ENCODE measurements around the gene EFCAB6. TPM values are rescaled to one million over a fixed set of nuclear protein-coding genes. Genes with fewer than 3 reads are reported as not detected.

EFCAB6 gene
- total RNA-seq, 4 donors from 2014 or later = 1.2 to 4.0 (median 3.0) TPM

GRCh38 chr22:43783777-43784176 lies 28.3 kb downstream of the EFCAB6 start:
- whole genome bisulfite sequencing = 96% methylated on average over 2 of the region's 2 CpGs
- TF ChIP-seq POLR2A (IDR thresholded peaks at IDR 0.05; ENCODE audit: low read depth) = no peak
- TF ChIP-seq CTCF (IDR thresholded peaks at IDR 0.05) = no peak
- DNase-seq (ENCODE audit: extremely low spot score) = no peak
- intact Hi-C loops (cut with DNase I) = no loop called here
- peaks cover 0 to 9% (median 3%) of the 10 kb centered on the region in 4 donors for H3K36me3 ChIP-seq
- H3K4me1 ChIP-seq = no peaks in the 10 kb centered on the region
- no peaks in the 10 kb centered on the region for H3K27me3 ChIP-seq
- H3K9me3 ChIP-seq = no peaks in the 10 kb centered on the region
- no peak overlapping the region for H3K27ac ChIP-seq (replicated peaks in 1 of 4)
- no peak overlapping the region for H3K4me3 ChIP-seq

- H3K4me3 ChIP-seq = no peak overlapping the region
- intact Hi-C loops (cut with DNase I) = no loop called here
- H3K36me3 ChIP-seq = peaks cover 0 to 9% (median 3%) of the 10 kb centered on the region in 4 donors
- H3K27me3 ChIP-seq = no peaks in the 10 kb centered on the region
- TF ChIP-seq POLR2A (IDR thresholded peaks at IDR 0.05; ENCODE audit: low read depth) (no peak), EP300 (IDR thresholded peaks at IDR 0.05) (no peak), POLR2AphosphoS5 (IDR thresholded peaks at IDR 0.05) (no peak), CTCF (IDR thresholded peaks at IDR 0.05) (no peak)
- 82% methylated on average over 3 of the region's 3 CpGs for WGBS
- no peaks in the 10 kb centered on the region for H3K9me3 ChIP-seq
- H3K27ac ChIP-seq (replicated peaks in 1 of 4) = no peak overlapping the region
- DNase-seq (ENCODE audit: extremely low spot score) = no peak
- H3K4me1 ChIP-seq = no peaks in the 10 kb centered on the region
Measured at GRCh38 chr22:43782448-43782847, 29.7 kb downstream of the EFCAB6 start.

DNA sequence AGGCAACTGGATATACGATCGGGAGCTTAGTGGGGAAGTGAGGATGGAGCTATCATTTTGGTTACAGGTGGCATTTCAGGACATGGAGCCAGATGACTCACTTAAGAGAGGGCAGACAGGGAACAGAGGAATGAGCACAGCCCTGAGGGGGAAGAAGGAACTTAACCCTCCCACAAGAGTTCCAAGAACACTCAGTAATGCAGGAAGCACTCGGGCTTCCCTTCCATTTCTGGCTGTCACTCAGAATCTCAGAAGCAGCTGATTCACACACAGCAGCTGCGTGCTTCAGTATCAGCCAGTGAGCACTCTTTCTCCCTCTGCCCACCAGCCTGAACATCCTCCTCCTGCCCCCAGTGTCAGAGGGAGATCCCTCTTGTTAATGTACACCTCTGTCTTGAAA lies 34.8 kb downstream of the EFCAB6 start:
- Histone ChIP-seq H3K27me3 (no peaks in the 10 kb centered on the region), H3K4me1 (no peaks in the 10 kb centered on the region), H3K36me3 (peaks cover 0 to 13% (median 3%) of the 10 kb centered on the region in 4 donors), H3K4me3 (no peak overlapping the region), H3K9me3 (no peaks in the 10 kb centered on the region), H3K27ac (replicated peaks in 1 of 4) (no peak overlapping the region)
- intact Hi-C loops (cut with DNase I) = no loop called here
- TF ChIP-seq EP300 (IDR thresholded peaks at IDR 0.05) (no peak), CTCF (IDR thresholded peaks at IDR 0.05) (no peak), POLR2AphosphoS5 (IDR thresholded peaks at IDR 0.05) (no peak)
- 46% methylated on average over 4 of the region's 4 CpGs for WGBS
- DNase-seq (ENCODE audit: extremely low spot score) = peak; percentile 68

GRCh38 chr22:43776081-43776670 lies 35.9 kb downstream of the EFCAB6 start:
- no peaks in the 10 kb centered on the region for H3K9me3 ChIP-seq
- WGBS = 83% methylated on average over 8 of the region's 9 CpGs
- intact Hi-C loops (cut with DNase I) = no loop called here

More at GRCh38 chr22:43776081-43776670, 35.9 kb downstream of the EFCAB6 start:
- no peak overlapping the region for H3K4me3 ChIP-seq
- peaks cover 0 to 13% (median 2%) of the 10 kb centered on the region in 4 donors for H3K36me3 ChIP-seq
- H3K4me1 ChIP-seq = no peaks in the 10 kb centered on the region
- no peak overlapping the region for H3K27ac ChIP-seq (replicated peaks in 1 of 4)
- no peaks in the 10 kb centered on the region for H3K27me3 ChIP-seq
- no peak for TF ChIP-seq CTCF (IDR thresholded peaks at IDR 0.05)
- no peak for TF ChIP-seq POLR2AphosphoS5 (IDR thresholded peaks at IDR 0.05)
- no peak for TF ChIP-seq EP300 (IDR thresholded peaks at IDR 0.05)
- no peak for TF ChIP-seq POLR2A (IDR thresholded peaks at IDR 0.05; ENCODE audit: low read depth)
- DNase-seq (ENCODE audit: extremely low spot score) = peak; percentile 75
